GM21723 (cell line): ENCODE data around the gene FTSJ3.
"Not testable (repeated sequence)": the region's sequence is repeated elsewhere in the genome, so short reads cannot be mapped to it uniquely, and the experiment has no call there.

ENCODE experiments used
- ATAC-seq: cut with Tn5 transposase; IDR thresholded peaks from one replicate; pipeline ENCODE4 v1.9.1; 2021; ENCODE audit warnings: mild to moderate bottlenecking, moderate library complexity; ENCODE audit not compliant: unreplicated experiment

The FTSJ3 gene

DNA sequence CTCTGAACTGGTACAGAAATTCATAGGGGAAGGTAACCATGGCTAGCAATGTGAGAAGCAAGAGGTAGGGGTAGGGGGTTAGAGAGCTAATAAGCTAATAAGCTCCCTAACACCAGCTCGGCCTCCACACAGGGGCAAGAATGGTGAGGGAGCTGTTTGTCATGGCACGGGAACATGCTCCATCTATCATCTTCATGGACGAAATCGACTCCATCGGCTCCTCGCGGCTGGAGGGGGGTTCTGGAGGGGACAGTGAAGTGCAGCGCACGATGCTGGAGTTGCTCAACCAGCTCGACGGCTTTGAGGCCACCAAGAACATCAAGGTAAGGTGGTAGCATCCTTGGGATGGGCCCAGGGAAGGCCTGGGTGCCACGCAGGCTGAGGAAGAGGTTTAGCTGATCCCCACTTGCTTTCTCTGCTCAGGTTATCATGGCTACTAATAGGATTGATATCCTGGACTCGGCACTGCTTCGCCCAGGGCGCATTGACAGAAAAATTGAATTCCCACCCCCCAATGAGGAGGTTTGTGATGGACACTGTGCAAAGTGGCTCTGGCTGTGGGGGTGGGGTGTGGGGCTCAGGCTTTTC lies 3.5 kb upstream of the FTSJ3 start:
- no peak for ATAC-seq

DNA sequence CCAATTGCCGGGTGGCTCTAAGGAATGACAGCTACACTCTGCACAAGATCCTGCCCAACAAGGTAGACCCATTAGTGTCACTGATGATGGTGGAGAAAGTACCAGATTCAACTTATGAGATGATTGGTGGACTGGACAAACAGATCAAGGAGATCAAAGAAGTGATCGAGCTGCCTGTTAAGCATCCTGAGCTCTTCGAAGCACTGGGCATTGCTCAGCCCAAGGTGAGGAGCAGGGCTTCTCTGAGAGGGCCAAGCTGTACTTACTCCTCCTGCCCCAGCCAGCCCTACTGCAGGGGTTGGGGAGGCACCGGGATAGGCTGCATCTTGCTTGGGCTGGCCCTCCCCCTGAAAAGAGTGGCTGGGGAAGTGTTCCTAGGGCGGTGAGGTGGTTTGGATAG lies 2.8 kb upstream of the FTSJ3 start:
- ATAC-seq: no peak

DNA sequence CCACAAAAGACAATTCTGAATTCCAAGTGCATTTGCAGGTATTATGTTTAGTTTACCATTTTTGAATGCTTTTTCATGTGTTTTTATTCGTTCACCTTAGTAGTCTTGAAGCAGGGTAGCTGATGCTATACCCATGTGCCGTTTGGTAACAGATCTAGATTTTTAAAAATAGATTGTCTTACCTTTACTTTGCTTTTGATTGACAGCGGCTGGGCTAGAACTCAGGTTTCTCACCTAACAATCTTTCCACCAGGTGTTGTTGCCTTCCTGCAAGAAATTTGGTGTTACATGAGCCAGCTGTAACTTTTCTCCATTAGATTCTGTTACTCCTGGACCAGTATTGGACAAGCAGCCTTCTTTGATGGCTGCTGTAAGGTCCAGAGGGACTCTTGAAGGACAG lies 1.5 kb upstream of the FTSJ3 start:
- no peak for ATAC-seq

DNA sequence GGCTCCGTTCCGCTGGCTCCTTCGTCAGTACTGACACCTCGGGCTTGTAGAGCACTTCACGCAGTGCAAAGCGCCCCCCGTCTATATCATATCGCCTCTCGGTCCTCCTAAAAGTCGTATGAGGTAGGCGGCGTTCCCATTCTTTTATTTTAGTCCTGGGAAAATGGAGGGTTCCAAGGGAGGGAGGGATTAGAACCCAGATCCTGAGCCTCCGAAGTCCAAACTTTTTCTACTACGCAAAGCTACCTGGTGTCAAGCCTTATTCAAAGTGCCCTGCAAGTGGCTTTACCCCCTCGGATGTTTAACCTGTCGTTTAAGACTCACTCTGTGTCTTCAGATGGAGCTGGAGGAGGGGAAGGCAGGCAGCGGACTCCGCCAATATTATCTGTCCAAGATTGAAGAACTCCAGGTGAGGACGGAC lies 348 bp upstream of the FTSJ3 start:
- no peak for ATAC-seq

DNA sequence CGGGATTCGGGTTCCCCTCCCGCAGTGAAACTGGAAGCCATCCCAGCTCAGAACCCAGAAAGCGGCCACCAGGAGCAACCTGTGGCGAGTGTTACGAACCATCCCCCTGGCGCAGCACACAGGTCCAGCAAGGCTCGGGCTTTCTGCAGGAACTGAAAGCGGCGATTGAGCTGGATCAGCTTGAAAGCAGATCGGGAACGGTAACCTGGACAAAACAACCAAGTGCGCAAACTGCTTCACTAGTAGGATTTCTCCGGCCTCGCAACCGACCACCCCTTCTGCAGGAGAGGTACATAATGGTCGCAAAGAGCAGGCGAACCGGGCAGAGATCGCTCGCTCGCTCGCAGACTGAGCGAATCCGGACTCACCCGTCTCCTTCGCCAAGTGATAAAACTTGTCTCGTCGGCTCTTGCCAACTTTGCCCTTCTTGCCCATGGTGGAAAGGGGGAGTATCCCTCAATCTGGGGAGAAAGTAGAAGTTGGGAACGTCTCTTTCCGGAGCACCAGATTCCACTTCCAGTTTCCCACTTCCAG lies 928 bp downstream of the FTSJ3 start:
- no peak for ATAC-seq

DNA sequence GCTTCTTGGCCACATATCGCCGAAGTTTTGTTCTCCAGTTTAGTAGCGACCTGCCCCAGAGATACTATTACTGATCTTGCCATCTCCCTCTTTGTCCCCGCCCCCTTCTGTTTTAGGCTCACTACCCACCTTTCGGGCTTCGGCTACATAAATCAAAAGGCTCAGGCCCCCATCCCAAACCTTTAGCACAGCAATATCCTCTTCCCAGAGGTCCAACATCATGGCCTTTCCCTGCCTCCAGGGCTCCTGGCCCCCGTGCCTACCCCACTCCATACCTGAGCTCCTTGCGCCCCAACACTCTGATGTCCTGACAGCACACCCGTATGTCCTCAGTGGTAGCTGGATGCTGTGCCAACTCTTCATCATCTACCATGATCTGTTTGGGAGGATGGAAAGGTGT lies 3.1 kb downstream of the FTSJ3 start:
- ATAC-seq: no peak

DNA sequence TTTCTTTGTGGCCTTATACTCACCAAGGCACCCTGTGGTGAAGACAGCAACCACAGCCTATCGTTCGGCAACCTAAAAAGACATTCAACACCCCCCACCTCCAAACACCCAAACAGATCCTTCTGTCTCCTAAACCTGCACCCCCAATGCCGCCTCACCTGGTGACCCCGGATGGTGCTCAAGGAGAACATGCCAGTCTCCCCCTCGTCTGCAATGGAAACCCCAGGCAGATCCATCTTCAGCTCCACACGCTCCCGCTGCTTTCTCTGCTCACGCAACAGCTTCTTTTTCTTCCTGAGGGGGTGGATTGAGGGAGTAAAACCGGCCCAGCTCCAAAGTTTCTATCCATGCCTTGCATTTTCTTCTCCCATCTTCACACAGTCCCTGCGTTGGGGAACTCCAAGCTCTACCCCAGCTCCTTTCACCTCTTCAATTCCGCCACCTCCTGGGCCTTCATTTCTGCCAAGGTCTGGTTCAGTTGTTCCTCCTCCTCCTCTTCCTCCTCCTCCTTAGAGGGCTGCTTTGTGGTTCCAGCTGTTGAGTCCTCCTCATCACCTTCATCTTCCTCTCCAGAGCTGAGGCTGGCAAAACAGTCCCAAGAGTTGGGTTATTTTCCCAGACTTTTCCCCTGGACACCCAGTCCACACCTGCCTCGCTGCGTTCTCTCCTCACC lies 3.7 kb downstream of the FTSJ3 start:
- ATAC-seq: no peak

DNA sequence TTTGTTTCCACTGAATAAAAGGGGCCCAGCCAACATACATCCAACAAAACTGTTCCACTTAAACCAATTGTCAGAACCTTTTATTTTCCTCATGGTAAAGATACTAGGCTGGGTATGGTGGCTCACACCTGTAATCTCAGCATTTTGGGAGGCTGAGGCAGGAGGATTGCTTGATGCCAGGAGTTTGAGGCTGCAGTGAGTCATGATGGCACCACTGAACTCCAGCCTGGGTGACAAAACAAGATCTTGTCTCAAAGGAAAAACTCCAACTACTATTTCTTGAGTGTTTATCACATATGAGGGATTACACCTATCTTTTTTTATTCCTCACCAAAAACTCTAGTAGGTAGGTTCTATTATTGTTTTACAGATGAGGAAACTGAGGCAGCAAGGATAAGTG lies 4.9 kb downstream of the FTSJ3 start:
- ATAC-seq: no peak

DNA sequence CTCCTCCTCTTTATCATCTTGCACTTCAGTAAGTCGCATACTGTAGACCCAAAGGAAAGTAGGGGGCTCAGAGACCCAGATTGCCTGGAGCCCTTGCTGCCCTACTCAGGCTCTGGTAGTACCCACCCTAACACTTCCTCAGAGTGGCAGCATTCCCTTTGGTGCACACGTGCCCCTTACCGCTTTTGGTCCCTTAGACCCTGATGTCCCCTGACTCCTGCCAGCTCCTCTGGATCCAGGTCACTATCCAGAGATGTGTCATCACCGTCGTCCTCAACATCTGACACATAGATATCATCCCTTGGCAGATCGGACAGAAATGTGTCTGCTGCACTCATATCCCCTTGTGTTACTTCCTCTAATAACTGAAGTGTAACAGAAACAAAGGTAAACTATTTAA lies 5.7 kb downstream of the FTSJ3 start:
- no peak for ATAC-seq

DNA sequence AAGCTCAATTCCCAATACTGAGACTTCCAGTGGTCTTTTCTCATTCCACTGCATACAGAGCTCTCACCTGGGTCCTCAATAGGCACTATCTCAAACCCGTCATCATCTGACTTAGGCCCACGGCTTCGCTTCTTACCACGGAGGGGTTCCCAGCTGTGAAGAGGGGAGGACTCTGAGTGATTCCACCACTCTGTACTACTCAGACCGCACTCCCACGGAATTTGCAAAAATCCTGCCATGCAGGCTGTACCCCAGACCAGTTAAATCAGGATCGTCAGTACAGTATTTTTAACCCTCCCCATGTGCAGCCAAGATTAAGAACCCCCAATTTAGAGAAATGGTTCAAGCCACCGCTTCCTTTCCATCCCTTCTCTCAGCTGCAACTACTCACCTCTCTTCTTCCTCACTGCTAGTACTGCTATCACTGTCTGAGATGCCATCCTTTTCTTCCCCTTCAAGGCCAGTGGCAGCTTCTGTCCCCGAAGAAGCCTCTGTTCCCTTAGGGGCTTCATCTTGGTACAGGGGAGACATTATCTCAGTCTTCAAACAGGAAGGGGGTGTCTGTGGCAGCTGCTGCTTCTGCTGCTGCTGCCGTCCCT lies 6.4 kb downstream of the FTSJ3 start:
- no peak for ATAC-seq

DNA sequence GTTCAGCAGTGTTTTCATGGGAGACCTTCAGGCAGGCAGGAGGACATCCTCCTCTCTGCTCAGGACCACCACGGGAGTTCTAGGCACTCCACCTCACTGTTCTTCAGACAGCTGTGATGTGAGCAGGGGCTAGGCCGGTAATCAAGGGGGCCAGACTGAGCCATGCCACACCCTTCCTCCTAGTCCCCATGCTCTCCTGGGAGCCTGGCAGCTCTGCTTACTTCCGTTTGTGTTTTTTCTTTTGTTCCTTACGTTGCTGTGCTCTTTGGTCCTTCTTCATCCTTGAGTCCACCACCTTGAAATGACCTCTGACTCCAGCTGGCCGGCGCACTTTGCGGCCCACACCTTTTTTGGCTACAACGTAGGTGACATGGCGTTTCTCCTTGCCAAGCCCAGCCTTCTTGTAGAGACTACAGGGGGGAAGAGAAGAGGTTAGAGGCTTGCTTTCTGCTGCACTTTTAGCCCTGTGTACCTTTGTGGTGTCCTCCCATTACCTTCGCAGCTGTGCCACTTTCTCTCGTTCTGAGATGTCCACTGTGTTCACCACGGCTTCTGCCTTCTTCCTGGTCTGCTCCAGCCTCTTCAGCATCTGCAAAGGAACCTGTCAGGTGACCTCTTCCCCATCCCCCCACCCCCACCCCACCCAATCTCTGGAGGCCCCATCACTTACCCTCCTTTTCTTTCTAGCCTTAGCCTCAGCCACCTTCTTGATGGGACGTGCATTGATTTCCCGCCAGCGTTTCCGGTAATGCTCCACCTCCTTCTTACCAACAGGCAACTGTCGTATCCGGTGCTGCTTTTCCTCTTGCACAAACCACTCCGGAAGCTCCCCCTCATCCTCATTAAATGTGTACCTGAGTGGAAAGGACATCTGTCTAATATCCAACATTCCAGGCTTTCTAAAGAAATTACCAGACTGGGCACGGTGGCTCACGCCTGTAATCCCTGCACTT lies 7.6 kb downstream of the FTSJ3 start:
- ATAC-seq: no peak

DNA sequence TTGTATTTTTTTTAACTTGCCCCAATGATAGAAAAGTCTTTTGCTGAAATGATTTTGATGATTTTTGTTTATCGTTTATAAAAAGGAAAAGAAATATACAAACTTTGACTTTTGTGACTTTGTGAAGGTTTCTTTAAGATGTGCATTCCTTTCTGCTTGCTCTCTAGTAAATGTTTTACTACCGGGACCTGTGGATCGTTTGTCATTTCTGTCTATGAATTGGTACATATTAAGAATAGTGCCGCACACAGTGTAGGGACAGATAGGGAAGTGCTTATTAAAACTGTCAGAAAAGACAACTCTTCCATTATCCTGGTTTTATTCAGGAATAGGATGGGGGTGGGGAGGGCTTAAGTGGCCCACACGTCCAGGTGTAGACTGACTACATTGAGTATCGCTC lies 8.3 kb downstream of the FTSJ3 start:
- no peak for ATAC-seq

DNA sequence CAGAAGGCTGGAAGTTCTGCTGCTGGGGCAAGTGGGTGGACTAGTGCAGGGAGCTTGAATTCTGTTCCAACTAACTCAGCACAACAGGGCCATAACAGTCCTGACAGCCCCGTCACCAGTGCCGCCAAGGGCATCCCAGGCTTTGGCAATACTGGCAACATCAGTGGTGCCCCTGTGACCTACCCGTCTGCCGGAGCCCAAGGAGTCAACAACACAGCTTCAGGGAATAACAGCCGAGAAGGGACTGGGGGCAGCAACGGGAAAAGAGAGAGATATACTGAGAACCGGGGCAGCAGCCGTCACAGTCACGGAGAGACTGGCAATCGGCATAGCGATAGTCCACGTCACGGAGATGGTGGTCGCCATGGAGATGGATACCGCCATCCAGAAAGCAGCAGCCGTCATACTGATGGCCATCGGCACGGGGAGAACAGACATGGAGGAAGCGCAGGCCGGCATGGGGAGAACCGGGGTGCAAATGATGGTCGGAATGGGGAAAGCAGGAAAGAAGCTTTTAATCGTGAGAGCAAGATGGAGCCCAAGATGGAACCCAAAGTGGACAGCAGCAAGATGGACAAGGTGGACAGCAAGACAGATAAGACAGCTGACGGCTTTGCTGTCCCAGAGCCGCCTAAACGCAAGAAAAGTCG lies 9.6 kb downstream of the FTSJ3 start:
- ATAC-seq: no peak

DNA sequence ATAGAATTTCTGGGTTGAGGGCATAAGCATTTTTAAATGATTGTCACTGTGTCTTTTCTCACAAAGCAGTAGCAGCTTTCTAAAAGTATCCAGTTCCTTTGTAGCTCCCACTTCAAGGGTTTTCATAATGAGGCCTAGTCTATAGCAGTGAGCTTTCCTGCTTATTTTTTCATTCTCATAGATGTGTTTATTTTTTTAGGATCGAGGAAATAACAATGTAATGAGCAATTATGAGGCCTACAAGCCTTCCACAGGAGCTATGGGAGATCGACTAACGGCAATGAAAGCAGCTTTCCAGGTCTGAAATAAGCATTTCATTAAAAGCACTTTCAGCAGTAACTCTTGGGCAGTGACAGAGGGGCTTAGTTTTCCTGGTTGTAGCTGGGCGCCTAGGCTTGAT lies 10.8 kb downstream of the FTSJ3 start:
- no peak for ATAC-seq

DNA sequence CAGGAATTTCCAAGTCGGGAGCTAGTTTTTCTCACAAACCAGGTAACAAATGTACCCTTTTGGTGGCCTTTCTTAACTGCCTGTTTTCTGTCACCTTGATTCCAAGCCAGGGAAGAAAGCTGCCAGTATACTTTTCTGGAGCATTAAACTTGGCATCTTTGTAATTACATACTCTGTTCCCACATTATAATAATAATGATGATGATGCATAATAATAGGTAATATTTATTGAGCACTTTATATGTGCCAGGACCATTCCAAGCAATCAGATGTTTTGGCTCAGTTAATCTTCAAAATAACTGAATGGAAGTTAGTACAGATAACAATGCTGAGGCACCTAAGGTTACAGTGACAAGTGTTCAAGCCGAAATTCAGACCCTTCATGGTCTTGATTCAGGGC lies 11.3 kb downstream of the FTSJ3 start:
- no peak for ATAC-seq

DNA sequence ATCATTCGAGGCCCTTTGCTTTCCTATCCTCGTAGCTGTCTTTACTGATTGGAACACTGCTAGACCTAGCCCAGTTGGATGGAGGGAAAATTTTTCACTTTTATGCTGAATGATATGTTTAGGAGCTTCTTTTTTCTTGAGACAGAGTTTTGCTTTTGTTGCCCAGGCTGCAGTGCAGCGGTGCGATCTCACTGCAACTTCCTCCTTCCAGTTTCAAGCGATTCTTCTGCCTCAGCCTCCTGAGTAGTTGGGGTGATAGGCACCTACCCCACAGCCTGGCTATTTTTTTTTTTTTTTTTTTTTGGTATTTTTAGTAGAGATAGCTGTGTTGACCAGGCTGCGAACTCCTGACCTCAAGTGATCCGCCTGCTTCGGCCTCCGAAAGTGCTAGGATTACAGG lies 17.5 kb downstream of the FTSJ3 start:
- ATAC-seq: no peak

DNA sequence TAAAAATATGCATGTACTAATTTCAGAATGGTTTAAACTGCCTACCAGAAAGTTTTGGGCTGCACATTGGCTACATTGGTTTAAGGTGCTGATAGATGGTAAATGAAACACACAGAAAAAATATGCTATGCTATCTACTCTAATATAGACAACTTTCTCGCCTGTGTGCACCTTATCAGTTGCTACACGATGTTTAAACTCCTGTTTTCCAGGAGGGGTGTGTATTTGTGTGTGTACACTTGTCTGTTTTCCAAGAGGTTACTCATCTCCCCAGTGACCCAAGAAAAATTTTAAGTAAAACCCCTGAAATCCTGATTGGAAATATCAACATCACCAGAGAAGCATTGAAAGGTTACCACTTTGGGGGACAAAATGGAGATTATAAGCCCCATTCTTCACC lies 21.9 kb downstream of the FTSJ3 start:
- no peak for ATAC-seq

DNA sequence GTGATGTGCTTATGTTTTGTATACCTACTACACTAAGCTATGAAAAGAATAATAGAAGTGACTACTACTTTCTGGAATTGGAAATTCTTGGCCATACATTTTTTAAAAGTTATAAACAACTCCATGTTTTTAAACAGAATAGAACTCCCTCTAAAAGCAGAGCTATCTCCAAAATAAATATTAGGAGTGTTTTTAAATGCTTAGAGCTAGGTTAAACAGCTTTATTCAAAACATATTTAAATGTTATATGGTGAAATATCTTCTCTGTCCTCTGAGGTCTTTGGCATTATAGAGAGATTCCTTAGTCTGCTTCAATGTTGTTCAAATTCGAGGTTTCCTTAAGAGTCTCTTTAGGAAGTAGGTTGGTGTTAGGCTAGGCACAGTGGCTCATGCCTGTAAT lies 23.1 kb downstream of the FTSJ3 start:
- ATAC-seq: no peak

DNA sequence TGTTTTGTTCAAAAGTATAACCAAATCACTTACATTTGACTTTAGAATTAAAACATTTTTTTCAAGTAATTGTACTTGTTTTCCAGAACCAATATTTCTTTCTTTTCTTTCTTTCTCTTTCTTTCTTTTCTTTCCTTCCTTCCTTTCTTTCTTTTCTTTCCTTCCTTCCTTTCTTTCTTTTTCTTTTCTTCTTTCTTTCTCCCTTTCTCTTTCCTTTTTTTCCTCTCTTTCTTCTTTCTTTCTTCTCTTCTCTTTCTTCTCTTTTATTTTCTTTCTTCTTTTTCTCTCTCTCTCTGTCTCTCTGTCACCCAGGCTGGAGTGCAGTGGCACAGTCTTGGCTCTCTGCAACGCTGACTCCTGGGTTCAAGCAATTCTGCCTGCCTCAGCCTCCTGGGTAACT lies 26.7 kb downstream of the FTSJ3 start:
- ATAC-seq: no peak

DNA sequence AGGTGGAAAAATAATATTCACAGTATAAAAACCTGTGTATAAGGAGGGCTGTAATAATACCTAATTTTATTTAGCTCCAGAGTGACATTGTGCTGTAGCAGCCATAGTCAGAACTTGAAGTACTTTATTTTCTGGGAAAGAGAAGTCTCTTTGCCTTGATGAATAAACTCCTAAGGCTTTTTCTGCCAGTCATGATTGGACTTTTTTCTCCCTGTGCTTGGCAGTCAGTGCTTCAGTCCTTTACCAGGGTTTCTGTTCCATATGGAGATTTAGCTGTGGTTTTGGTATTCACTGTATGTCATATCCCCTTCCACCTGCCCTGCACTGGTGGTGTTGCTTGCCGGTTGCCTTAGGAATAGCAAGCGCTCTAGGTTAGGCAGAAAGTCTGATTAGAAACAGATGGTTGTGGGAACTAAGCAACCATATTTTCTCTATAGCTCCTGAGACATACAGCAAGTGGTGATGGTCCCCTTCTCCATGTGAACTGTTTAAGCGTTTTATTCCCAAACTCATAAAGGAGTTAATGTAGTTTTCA lies 28.8 kb downstream of the FTSJ3 start:
- ATAC-seq: no peak

DNA sequence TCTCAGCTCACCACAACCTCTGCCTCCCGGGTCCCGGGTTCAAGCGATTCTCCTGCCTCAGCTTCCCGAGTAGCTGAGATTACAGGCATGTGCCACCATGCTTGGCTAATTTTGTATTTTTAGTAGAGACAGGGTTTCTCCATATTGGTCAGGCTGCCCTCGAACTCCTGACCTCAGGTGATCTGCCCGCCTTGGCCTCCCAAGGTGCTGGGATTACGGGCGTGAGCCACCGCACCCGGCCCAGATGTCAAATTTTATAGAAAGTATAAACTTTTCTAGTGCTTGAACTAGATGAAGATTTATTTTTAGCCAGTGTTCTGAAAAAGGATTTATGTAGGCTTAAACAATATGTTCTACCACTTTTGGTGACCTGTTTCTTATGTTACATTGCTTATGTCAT lies 31.1 kb downstream of the FTSJ3 start:
- ATAC-seq: not testable (repeated sequence)
